Neural cell (in vitro differentiated cells): ENCODE measurements around the gene RRP15. TPM values are rescaled to one million over a fixed set of nuclear protein-coding genes. Genes with fewer than 3 reads are reported as not detected.

Source experiments
- H2AFZ ChIP-seq: fragments of 200-600, 300-800 bp; sonication (generic), shearing (Covaris generic); 2 replicates; pipeline ENCODE4 v1.6.0; 2014; ENCODE audit warnings: low read depth, mild to moderate bottlenecking, antibody characterized with exemption, low read length, moderate library complexity
- H3F3A ChIP-seq: fragments of 200-600 bp; shearing (Covaris generic); 2 replicates; pipeline ENCODE4 v1.6.1; 2016; ENCODE audit warnings: mild to moderate bottlenecking, moderate library complexity, mixed read lengths, antibody characterized with exemption, low read length; ENCODE audit not compliant: insufficient read depth, poor library complexity, severe bottlenecking
- H3K27ac ChIP-seq: fragments of 200-600, 300-800 bp; sonication (generic), shearing (Covaris generic); 2 replicates; pipeline ENCODE4 v1.5.1; 2014; ENCODE audit warnings: mild to moderate bottlenecking, low read length, moderate library complexity
- H3K27me3 ChIP-seq: fragments of 300-800, 200-600 bp; sonication (generic), shearing (Covaris generic); 2 replicates; pipeline ENCODE4 v1.6.0; 2014; ENCODE audit warnings: mild to moderate bottlenecking, low read depth, low read length, moderate library complexity; ENCODE audit not compliant: insufficient read depth
- H3K36me3 ChIP-seq: fragments of 300-800, 200-600 bp; sonication (generic), shearing (Covaris generic); 2 replicates; pipeline ENCODE4 v1.5.1; 2014; ENCODE audit warnings: mild to moderate bottlenecking, antibody characterized with exemption, low read length, moderate library complexity; ENCODE audit not compliant: insufficient read depth
- H3K4me2 ChIP-seq: fragments of 300-800, 200-600 bp; sonication (generic), shearing (Covaris generic); 2 replicates; pipeline ENCODE4 v1.6.0; 2014; ENCODE audit warnings: mild to moderate bottlenecking, low read length
- H3K4me3 ChIP-seq: fragments of 300-800, 200-600 bp; sonication (generic), shearing (Covaris generic); 2 replicates; pipeline ENCODE4 v1.5.1; 2014; ENCODE audit warnings: mild to moderate bottlenecking, low read length, moderate library complexity
- H3K79me2 ChIP-seq: fragments of 200-600 bp; shearing (Covaris generic); replicated peaks from 2 replicates; pipeline ENCODE4 v1.6.0; 2014; ENCODE audit warnings: mild to moderate bottlenecking, low read length, moderate library complexity; ENCODE audit not compliant: insufficient read depth
- H3K9ac ChIP-seq: fragments of 300-800, 200-600 bp; sonication (generic), shearing (Covaris generic); 2 replicates; pipeline ENCODE4 v1.6.1; 2016; ENCODE audit warnings: mild to moderate bottlenecking, low read length, mixed read lengths
- H3K9me2 ChIP-seq: fragments of 200-600 bp; shearing (Covaris generic); 2 replicates; pipeline ENCODE4 v1.6.1; 2016; ENCODE audit warnings: mild to moderate bottlenecking, low read length, mixed read lengths; ENCODE audit not compliant: insufficient read depth
- H3K9me3 ChIP-seq: fragments of 200-600, 300-800 bp; sonication (generic), shearing (Covaris generic); 2 replicates; pipeline ENCODE4 v1.6.1; 2016; ENCODE audit warnings: mild to moderate bottlenecking, mixed run types, low read length, moderate library complexity, mixed read lengths
- H4K20me1 ChIP-seq: fragments of 200-600 bp; shearing (Covaris generic); 2 replicates; pipeline ENCODE4 v1.6.1; 2016; ENCODE audit warnings: mild to moderate bottlenecking, mixed run types; ENCODE audit not compliant: insufficient read depth
- EP300 ChIP-seq: fragments of 450-650 bp; conservative IDR thresholded peaks from 2 replicates; pipeline ENCODE4 v1.6.1; 2014; ENCODE audit warnings: antibody characterized with exemption, mild to moderate bottlenecking, moderate library complexity; ENCODE audit not compliant: poor library complexity, severe bottlenecking
- EZH2 ChIP-seq: fragments of 200-600, 300-800 bp; shearing (Covaris generic), sonication (generic); IDR thresholded peaks from 2 replicates; pipeline ENCODE4 v1.6.1; 2014; ENCODE audit warnings: antibody characterized with exemption, low read length, borderline replicate concordance, mild to moderate bottlenecking; ENCODE audit not compliant: insufficient read depth, poor library complexity, severe bottlenecking
- MXI1 ChIP-seq: fragments of 450-650 bp; conservative IDR thresholded peaks from 2 replicates; pipeline ENCODE4 v1.6.1; 2014; ENCODE audit warnings: antibody characterized with exemption, mild to moderate bottlenecking; ENCODE audit not compliant: poor library complexity, severe bottlenecking
- POLR2AphosphoS5 ChIP-seq: IDR thresholded peaks from 2 replicates; pipeline ENCODE4 v1.6.1; 2012
- RAD21 ChIP-seq: fragments of 450-650 bp; conservative IDR thresholded peaks from 2 replicates; pipeline ENCODE4 v1.6.1; 2014; ENCODE audit warnings: antibody characterized with exemption, mild to moderate bottlenecking, moderate library complexity
- REST ChIP-seq: IDR thresholded peaks from 2 replicates; pipeline ENCODE4 v1.6.1; 2012; ENCODE audit warnings: borderline replicate concordance
- SMC3 ChIP-seq: fragments of 450-650 bp; conservative IDR thresholded peaks from 2 replicates; pipeline ENCODE4 v1.6.1; 2014; ENCODE audit warnings: antibody characterized with exemption, mild to moderate bottlenecking, moderate library complexity; ENCODE audit not compliant: poor library complexity
- TAF1 ChIP-seq: IDR thresholded peaks from 2 replicates; pipeline ENCODE4 v1.6.1; 2012; ENCODE audit warnings: low read depth
- polyA plus RNA-seq: library from polyadenylated mRNA; depleted of rRNA; stranded (reverse); fragments of >200 nt; gene quantifications from 2 replicates; pipeline ENCODE4 v1.2.3, GENCODE V29; 2014
- small RNA-seq, 3 experiments: library from RNA; depleted of rRNA; stranded (forward); fragments of <200 nt; gene quantifications; one replicate each; pipeline ENCODE3, GENCODE V24; 2012
- TF ChIP-seq, protein P1 (sequence below): fragments of 450-650 bp; IDR thresholded peaks from 2 replicates; pipeline ENCODE4 v1.5.1; 2014; ENCODE audit warnings: antibody characterized with exemption, mild to moderate bottlenecking, moderate library complexity; ENCODE audit not compliant: poor library complexity, severe bottlenecking

The RRP15 gene
- polyA plus RNA-seq, 1 donor from 2014 or later: 5.4 TPM

DNA sequence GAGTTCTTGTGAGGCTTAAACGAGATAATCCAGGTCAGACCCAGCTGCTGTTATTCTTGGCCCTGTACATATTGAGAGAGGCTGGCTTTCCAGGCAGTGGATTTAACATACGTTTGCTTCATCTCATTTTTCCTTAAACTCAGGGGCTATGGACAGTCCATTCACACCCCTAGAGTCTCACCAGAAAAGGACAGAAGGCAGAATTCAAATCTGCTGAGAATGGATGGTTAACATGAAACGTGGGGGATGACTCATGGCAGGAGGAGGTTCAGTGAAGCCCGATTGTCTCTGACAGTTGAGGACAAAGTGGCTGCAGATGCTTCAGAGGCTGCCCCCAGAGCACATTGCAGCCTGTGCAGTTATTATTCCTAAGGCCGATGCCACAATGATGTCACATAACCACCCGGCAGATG is 99.5 kb downstream of the RRP15 start:
- TF ChIP-seq POLR2AphosphoS5 (no peak), RAD21 (no peak), TAF1 (no peak), EP300 (no peak), SMC3 (no peak), EZH2 (no peak), MXI1 (no peak), REST (no peak)
- TF ChIP-seq, protein P1, sequence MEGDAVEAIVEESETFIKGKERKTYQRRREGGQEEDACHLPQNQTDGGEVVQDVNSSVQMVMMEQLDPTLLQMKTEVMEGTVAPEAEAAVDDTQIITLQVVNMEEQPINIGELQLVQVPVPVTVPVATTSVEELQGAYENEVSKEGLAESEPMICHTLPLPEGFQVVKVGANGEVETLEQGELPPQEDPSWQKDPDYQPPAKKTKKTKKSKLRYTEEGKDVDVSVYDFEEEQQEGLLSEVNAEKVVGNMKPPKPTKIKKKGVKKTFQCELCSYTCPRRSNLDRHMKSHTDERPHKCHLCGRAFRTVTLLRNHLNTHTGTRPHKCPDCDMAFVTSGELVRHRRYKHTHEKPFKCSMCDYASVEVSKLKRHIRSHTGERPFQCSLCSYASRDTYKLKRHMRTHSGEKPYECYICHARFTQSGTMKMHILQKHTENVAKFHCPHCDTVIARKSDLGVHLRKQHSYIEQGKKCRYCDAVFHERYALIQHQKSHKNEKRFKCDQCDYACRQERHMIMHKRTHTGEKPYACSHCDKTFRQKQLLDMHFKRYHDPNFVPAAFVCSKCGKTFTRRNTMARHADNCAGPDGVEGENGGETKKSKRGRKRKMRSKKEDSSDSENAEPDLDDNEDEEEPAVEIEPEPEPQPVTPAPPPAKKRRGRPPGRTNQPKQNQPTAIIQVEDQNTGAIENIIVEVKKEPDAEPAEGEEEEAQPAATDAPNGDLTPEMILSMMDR: no peak
- Histone ChIP-seq H3K9ac (no peak overlapping the region), H2AFZ (no peak overlapping the region), H3K27ac (no peak overlapping the region), H3K4me3 (no peak overlapping the region), H4K20me1 (no peaks in the 10 kb centered on the region), H3K36me3 (no peaks in the 10 kb centered on the region), H3K9me3 (no peaks in the 10 kb centered on the region), H3K79me2 (no peaks in the 10 kb centered on the region), H3K9me2 (no peaks in the 10 kb centered on the region), H3K4me2 (no peak overlapping the region), H3K27me3 (no peaks in the 10 kb centered on the region), H3F3A (no peaks in the 10 kb centered on the region)

Small RNAs within 50 kb of the gene (small RNA-seq; reads per million reads assigned to genes)
- 0 reads per million in 3 experiments for gene AC096638.1

Other genes starting within 250 kb of the RRP15 start
- gene TGFB2, start 60.0 kb downstream of the RRP15 start, polyA plus RNA-seq: 0.10 and 0.16 TPM in 2 replicates